ENCODE measurements around the gene ANKRD34A. TPM values are rescaled to one million over a fixed set of nuclear protein-coding genes. Genes with fewer than 3 reads are reported as not detected.
"Not testable (repeated sequence)": the region's sequence is repeated elsewhere in the genome, so short reads cannot be mapped to it uniquely, and the experiment has no call there.

ANKRD34A gene
- total RNA-seq, 1 experiment from 2014 or later: 0.50 TPM

- Histone ChIP-seq H3K9me2 (ENCODE audit: insufficient read depth) (no peaks in the 10 kb centered on the region; the same call in 1 of the 2 replicates), H3K36me3 (ENCODE audit: low read depth) (peaks cover 14% of the 10 kb centered on the region), H3K79me2 (ENCODE audit: low read depth) (peaks cover 28% of the 10 kb centered on the region), H3K4me2 (peak overlapping the region; percentile 93), H3K4me3 (peak overlapping the region; percentile 97), H3K27me3 (ENCODE audit: insufficient read depth, low read depth) (no peaks in the 10 kb centered on the region), H3K4me1 (replicated peaks; ENCODE audit: insufficient read depth) (peaks cover 16% of the 10 kb centered on the region), H3K9me3 (ENCODE audit: insufficient read depth, low read depth) (no peaks in the 10 kb centered on the region), H3K27ac (peak overlapping the region; percentile 84), H4K20me1 (ENCODE audit: insufficient read depth) (no peaks in the 10 kb centered on the region; the same call in 1 of the 2 replicates), H3F3A (ENCODE audit: insufficient read depth, low read depth) (peaks cover 34% of the 10 kb centered on the region), H2AFZ (peak overlapping the region; percentile 87)
- no peak for DNase-seq
- ChIA-PET POLR2A (ENCODE audit: unreplicated experiment) (interaction anchor here (0.5 to 0.6 kb wide), 3 partner anchors 21 to 109 kb away, joined by 3 to 8 read pairs (median 3); no protein-coding TSS in a partner anchor), CTCF (interaction anchor here (1.9 to 2.2 kb wide), 2 partner anchors 35 to 36 kb away, joined by 7 to 8 read pairs; no protein-coding TSS in a partner anchor)
- TF ChIP-seq EZH2 (IDR thresholded peaks at IDR 0.05; ENCODE audit: low read depth): no peak
- TF ChIP-seq CTCF (conservative IDR thresholded peaks at IDR 0.05): no peak
- intact Hi-C loops (cut with micrococcal nuclease; ENCODE audit: unreplicated experiment): loop anchor here (5.0 kb wide), 1 partner anchor 111 kb away; no protein-coding TSS in a partner anchor
- no TSS peak for BruUV-seq (replicated peaks)
These were observed 37.7 kb downstream of the ANKRD34A start for GRCh38 chr1:145926686-145927062.

GRCh38 chr1:145922266-145922665 is 42.1 kb downstream of the ANKRD34A start:
- Histone ChIP-seq H3K4me3 (no peak overlapping the region), H2AFZ (no peak overlapping the region), H3K4me2 (no peak overlapping the region), H3K4me1 (replicated peaks; ENCODE audit: insufficient read depth) (peaks cover 16% of the 10 kb centered on the region), H3K27me3 (ENCODE audit: insufficient read depth, low read depth) (no peaks in the 10 kb centered on the region), H3K9me3 (ENCODE audit: insufficient read depth, low read depth) (no peaks in the 10 kb centered on the region), H3K27ac (no peak overlapping the region), H3K36me3 (ENCODE audit: low read depth) (peaks cover 14% of the 10 kb centered on the region), H3K9me2 (ENCODE audit: insufficient read depth) (no peaks in the 10 kb centered on the region), H3F3A (ENCODE audit: insufficient read depth, low read depth) (peaks cover 41% of the 10 kb centered on the region), H3K79me2 (ENCODE audit: low read depth) (peaks cover 26% of the 10 kb centered on the region), H4K20me1 (ENCODE audit: insufficient read depth) (no peaks in the 10 kb centered on the region; the same call in 1 of the 2 replicates)
- ChIA-PET POLR2A (ENCODE audit: unreplicated experiment) (no interaction called here), CTCF (interaction anchor here (0.6 kb wide), 1 partner anchor 31 kb away, joined by 3 read pairs; no protein-coding TSS in a partner anchor)
- no TSS peak for BruUV-seq (replicated peaks)
- no peak for DNase-seq
- TF ChIP-seq EZH2 (IDR thresholded peaks at IDR 0.05; ENCODE audit: low read depth) (no peak), CTCF (conservative IDR thresholded peaks at IDR 0.05) (no peak)
- intact Hi-C loops (cut with micrococcal nuclease; ENCODE audit: unreplicated experiment): no loop called here

GRCh38 chr1:145920297-145920696 is 44.1 kb downstream of the ANKRD34A start:
- BruUV-seq (replicated peaks); intact Hi-C loops (cut with micrococcal nuclease; ENCODE audit: unreplicated experiment); DNase-seq; H3K27ac ChIP-seq; POLR2A ChIA-PET (ENCODE audit: unreplicated experiment); H3K9me3 ChIP-seq (ENCODE audit: insufficient read depth, low read depth); H3K27me3 ChIP-seq (ENCODE audit: insufficient read depth, low read depth); CTCF ChIA-PET; H4K20me1 ChIP-seq (ENCODE audit: insufficient read depth); H3K9me2 ChIP-seq (ENCODE audit: insufficient read depth): not testable (repeated sequence)
- Histone ChIP-seq H3K36me3 (ENCODE audit: low read depth) (peaks cover 15% of the 10 kb centered on the region; the same call in 1 of the 2 replicates), H3K4me1 (replicated peaks; ENCODE audit: insufficient read depth) (peaks cover 11% of the 10 kb centered on the region), H3K79me2 (ENCODE audit: low read depth) (peaks cover 10% of the 10 kb centered on the region), H2AFZ (peak overlapping the region; percentile 96; the same call in 1 of the 2 replicates), H3F3A (ENCODE audit: insufficient read depth, low read depth) (peaks cover 47% of the 10 kb centered on the region), H3K4me3 (peak overlapping the region; percentile 80; the same call in 1 of the 2 replicates), H3K4me2 (peak overlapping the region; percentile 98)

Data from PC-9 (cell line).